RCC 7860 (cell line): ENCODE data around the gene APPL2.

ENCODE experiments used
- DNase-seq: peaks from one replicate; pipeline ENCODE4 v3.0.0-alpha.2; 2015; ENCODE audit warnings: low spot score
- FAIRE-seq: peaks from 2 replicates; lab custom pipeline; 2012; peaks lifted over from hg19 to GRCh38; lab: Jason Lieb, UNC

The APPL2 gene

DNA sequence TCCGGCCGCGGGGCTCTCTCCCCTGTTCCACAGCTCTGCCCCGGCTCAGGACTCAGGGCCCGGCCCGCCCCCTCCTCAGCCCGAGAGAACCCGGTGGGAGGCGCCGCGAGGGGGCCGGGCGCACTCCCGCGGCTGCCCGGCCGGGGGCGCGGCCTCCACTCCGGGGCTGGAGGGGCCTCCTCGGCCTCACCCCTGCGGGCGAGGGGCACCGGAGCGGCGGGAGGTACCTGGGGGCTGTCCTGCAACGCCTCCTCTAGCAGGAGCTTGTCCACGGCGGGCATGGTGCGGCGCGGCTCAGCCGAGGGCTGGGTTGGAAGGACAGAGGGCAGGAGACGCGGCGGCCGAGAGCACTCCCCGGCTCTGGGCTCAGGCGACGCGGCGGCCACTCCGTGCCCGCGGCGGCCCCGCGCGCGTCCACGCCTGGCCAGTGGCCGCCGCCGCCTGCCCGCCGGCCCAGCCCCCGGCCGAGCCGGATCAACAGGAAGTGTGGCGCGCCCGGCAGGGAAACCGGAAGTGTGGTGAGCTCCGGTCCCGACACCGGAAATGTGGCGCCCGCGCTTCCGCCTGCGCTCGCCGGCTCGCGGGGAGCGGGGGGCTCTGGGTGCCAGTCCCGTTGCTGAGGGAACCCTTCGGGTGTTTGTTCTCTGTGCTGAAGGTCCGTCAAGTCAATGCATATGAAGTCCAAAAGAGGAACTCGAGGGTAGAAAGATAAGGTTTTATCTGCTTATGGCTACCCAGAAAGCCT, at the start of gene APPL2:
TSS of gene APPL2 (minus strand) at position 443 of the 745 bp plus-strand sequence. CDS start at position 281, 162 bp downstream.
- FAIRE-seq (no peak), DNase-seq (peak; percentile 78)

DNA sequence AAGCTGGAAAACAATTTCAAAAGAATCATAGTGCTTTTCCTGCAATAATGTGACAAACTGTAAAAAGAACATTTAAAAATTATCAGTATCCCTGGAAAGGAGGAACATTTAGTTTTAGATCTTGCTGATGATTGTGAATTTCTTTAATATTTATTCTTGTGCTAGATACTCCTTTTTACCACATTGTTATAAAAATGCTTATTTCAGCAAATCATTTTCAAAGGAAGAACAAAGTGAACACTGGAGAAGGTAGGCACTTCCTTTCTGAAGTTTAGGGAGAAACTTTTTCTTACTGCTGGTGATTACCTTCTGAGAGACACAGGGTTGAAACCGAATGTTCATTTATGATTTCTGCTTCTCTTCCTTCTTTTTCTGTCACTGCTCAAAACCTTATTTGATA, 49.4 kb upstream of the APPL2 start:
- no peak for FAIRE-seq
- no peak for DNase-seq

GRCh38 chr12:105281694-105282049, 45.7 kb upstream of the APPL2 start:
- DNase-seq (no peak), FAIRE-seq (no peak)

DNA sequence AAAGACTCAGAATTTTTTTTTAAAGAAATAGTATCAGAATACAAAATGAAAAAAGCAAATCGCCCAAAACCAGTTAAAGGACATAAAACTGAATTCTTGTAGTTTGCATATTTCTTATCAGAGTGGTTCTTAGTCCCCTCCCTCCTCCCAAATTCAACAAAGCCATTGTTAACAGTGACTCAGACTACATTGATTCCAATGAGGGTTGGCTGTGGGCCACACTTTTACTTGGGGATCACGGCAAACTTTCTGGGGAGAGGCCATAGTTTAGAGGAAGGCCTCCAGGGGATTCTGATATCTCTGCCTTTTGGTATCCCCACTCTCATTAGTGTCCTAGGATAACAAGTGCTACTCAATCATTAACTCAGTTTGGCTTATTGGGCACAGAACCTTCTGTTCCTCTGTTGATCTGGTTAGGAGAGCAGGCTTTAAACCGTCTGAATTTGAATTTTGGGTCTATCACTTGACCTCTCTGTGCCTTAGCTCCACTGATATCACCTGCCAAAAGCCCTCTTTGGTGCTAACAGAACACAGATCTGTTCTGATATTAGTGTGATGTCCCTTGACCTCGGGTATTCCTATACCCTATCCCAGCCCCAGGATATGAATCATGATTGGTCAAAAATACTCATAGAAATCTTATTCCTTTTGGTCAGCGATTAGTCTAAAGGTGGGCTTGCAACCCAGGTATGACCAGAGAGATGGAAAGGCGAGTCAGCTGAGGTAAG, 45.2 kb upstream of the APPL2 start:
- DNase-seq: no peak
- no peak for FAIRE-seq

GRCh38 chr12:105279460-105280056, 43.6 kb upstream of the APPL2 start:
- FAIRE-seq: no peak
- peak; percentile 21 for DNase-seq

DNA sequence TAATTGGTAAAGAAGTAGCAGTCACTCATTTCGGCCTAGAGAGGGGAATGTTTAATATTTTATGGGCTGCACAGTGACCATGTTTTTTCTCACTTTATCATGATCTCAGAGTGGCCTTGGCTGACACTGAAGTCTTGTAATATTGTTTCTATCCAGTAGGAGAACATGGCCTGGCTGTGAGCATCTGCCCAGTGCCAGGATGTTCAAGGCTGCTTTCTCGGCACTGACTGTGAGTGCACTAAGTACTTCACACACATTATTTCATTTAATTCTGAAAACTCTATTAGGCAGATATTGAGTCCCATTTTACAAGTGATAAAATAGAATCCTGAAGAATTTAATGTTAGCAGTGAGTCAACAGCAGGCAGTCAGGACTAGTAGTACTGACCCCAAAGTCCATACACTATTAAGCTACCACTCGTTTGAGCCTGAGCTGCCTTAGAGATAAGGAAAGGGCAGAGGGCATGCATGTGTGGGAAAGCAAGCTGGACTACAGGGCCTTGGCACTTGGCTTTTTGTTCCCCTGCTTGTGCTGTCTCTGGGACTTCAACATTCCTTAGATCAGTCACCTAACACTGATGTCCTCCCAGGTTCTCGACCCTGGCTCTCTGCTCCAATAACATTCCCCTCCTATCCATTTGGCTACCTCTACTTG, 42.2 kb upstream of the APPL2 start:
- no peak for DNase-seq

GRCh38 chr12:105275997-105276733, 40.2 kb upstream of the APPL2 start:
- DNase-seq (no peak), FAIRE-seq (no peak)

More for the DNA sequence above, 42.2 kb upstream of the APPL2 start:
- no peak for FAIRE-seq

DNA sequence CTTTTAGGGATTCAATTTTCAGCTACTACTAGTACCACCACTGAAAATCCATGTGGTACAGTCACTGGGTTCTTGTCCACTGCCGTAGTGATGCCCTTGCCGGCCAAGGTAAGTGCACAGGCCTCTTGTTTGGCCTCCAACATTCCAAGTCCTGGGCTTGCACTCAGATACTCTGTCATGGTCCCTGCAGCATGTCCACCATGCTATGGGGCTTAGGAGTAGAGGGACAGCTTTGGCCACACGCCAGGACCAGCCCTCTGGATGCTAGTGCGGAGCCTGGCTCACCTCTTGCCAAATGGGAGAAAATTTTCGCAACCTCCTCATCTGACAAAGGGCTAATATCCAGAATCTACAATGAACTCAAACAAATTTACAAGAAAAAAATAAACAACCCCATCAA, 38.6 kb upstream of the APPL2 start:
- no peak for DNase-seq
- FAIRE-seq: no peak

DNA sequence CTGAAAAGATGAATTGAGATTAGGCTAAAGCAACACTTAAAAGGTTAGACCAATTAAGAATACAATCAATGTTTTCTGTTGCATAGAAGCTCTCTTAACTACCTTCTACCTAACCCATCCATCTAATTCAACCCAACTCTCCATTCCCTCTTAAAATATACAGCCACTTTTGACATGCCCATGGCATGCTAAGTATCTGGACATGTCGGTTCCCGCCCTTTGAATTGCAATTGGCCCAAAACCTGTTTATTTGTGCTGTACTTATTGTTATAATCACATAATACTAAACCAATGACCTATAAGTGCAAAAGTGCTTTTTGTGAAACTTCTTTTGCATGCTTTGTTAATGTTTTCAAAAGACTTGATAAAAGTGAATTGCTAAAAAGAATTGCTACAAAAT, 37.6 kb upstream of the APPL2 start:
- no peak for FAIRE-seq
- no peak for DNase-seq

DNA sequence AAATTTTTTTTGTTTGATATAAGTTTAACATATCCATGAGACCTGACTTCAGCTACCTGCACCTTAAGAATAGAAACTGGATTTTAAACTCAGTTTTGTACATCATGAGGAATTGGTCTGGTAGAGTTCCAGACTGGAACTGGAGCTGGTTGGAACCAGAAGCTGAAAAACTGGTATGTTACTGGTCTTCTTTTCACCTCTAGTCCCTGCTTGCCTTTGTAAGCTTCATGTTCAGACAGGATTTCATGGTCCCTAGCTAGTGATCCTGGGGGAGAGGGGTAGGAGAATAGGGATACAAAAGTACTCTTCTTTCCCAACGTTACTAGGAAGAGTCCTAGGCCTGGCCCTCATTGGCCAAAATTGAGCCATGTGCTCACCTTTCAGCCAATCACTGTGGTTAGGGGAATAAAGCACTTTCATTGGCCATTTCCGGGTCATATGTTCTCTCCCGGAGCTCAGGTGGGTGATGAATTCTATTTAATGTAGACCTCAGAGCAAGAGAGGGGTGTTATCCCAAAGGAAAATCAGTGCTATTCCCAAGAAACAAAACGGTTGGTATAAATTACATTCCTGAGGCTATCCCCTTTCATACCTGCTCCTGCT, 36.9 kb upstream of the APPL2 start:
- DNase-seq: no peak
- FAIRE-seq: no peak

DNA sequence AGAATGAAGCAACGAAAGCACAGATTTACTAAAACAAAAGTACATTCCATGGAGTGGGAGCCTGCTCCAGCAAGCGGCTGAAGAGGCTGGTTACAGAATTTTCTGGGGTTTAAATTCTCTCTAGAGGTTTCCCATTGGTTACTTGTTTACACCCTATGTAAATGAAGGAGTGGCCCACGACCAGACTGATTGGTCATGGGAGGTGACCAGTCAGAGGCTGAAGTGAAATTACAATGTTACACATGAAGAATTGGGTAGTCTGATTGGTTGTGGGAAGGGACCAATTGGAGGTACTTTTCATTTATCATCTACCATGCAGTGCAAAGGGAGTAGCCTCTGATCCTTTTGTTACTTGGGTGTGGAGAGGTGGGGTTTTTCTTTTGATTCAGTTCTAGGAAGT, 36.2 kb upstream of the APPL2 start:
- DNase-seq: no peak
- no peak for FAIRE-seq

DNA sequence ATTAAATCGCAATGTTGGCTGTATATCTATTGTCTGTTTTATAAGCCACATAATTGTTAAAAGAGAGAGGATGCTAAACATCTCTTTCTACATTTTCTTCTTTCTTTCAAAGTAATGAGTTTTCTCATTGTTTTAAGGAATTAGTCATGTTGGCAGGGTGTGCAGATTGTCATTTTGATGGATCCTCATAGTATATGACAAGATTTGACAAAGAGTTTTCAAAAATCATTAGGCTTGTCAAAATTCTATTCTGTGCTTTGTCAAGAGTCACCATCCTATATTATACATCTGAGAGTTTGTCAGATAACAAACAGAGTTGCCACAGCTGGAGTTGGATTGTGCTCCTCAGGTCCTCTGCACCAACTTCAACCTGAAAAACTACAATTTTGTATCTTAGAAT, 35.4 kb upstream of the APPL2 start:
- FAIRE-seq (no peak), DNase-seq (no peak)

DNA sequence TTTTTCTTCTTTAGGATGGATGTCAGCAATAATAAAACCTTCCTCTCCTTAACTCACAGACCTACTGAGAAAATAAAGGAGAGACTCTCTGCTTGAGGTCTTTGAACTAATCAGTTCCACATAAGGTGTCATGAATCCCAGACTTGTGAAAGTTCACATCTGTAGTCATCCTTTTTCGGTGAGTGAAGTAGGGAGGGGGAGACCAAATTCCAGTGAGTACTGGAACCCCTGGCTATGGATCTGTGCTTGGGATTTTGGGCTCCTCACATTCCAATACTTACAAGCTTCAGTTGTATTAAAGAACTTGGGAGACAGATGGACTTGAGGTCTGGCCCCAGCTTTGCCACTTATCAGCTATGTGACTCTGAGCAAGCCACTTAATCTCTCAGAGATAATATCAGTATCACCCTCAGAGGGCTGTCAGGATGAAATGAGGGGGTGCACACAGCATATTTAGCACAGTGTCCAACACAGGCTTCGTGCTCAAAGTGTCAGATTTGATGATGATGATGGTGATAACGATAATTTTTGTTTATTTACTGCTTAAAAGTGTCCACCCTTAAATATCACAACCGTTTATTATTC, 34.8 kb upstream of the APPL2 start:
- no peak for FAIRE-seq

GRCh38 chr12:105267711-105268110, 31.7 kb upstream of the APPL2 start:
- no peak for FAIRE-seq

More for the DNA sequence above, 34.8 kb upstream of the APPL2 start:
- no peak for DNase-seq

GRCh38 chr12:105264771-105265170, 28.8 kb upstream of the APPL2 start:
- no peak for DNase-seq
- no peak for FAIRE-seq

More at GRCh38 chr12:105267711-105268110, 31.7 kb upstream of the APPL2 start:
- DNase-seq: no peak

- no peak for DNase-seq
- FAIRE-seq: no peak
Measured at GRCh38 chr12:105262461-105263184, 26.6 kb upstream of the APPL2 start.

DNA sequence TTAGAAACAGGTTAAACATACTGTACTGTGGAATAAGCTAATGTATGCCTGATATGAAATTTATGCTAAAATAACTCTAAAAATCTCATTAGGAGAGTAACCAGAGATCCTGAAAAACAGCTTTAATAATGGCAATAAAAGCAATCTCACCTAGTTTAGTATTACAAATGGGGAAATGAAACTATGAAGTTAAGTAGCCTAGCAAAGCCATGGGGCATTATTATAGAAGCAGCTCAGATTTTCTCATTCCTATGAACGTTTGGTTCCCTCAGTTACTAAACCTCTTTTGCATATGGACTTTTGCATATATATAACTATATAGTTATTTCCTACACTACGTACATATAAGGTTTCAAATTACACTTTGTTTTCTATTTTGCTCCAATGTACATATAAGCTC, 25.0 kb upstream of the APPL2 start:
- DNase-seq (no peak), FAIRE-seq (no peak)

DNA sequence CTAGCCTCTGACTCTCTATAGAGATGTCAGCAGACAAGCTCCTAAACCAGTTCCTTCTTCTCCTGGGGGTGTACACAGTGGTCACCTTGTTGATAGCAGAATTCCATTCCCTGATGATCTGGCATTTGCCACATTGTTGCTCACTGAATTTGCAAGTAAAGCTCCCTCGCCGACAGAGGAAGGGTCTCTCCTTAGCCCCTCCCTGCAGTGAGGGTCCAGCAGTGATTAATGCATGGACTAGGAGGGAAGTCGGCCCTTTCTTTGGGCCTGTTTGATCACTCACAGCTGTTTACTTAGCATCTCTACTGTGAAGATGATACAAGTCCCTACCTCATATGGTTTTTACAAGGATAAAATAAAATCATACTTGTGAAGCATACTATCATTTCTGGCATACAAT, 23.3 kb upstream of the APPL2 start:
- DNase-seq (no peak), FAIRE-seq (no peak)

GRCh38 chr12:105257321-105257728, 21.4 kb upstream of the APPL2 start:
- peak; percentile 89 for DNase-seq
- peak; percentile 96 for FAIRE-seq
